Activated CD8-positive, alpha-beta memory T cell treated with anti-CD3 and anti-CD28 coated beads for 24 hours (primary cell): Measurements from ENCODE around the gene NCBP3.
A peak's percentile ranks its signal among the peaks of the same experiment; 100 is the strongest.
"Not testable (repeated sequence)": the region's sequence is repeated elsewhere in the genome, so short reads cannot be mapped to it uniquely, and the experiment has no call there.

ENCODE experiments used
- DNase-seq: peaks from one replicate; pipeline ENCODE4 v3.0.0-alpha.2; 2020

NCBP3 gene

DNA sequence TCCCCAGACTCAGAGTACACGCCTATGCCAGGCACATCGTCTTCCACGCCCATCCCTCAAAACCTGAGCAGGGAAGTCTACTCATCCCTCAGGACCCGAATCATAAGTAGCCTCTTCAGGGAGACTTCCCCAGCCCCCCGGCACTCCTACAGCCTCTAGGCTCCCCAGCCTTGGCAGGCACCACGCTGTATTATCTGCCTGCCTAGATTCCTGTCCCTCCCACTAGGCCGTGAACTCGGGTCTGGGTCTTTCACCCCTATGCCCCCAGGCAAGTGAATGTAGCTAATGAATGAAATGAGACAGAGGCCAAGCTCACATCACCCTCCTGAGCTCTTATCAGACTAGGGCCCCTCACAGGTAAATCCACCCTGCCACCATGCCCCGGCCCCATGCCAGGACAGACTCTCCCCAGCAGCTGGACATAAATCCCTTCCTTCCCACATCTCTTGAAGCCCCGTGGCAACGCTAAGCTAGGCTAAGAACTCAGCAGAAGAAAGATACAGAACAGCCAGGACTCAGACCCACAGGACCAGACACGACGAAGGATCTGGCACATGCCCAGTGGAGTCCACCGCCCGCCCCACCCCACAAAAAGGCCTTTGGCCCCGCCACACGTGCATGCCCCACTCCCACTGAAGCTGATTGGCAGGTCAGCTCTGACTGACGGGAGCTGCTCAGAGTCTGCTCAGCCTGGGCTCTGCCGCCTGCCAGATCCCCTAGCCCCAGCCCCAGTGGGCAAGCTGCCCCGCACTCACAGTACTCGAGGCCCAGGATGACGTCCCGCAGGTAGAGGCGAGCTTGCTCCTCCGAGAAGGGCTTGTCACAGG, 33.8 kb upstream of the NCBP3 start:
- DNase-seq: no peak

GRCh38 chr17:3879186-3879585, 33.1 kb upstream of the NCBP3 start:
- no peak for DNase-seq

DNA sequence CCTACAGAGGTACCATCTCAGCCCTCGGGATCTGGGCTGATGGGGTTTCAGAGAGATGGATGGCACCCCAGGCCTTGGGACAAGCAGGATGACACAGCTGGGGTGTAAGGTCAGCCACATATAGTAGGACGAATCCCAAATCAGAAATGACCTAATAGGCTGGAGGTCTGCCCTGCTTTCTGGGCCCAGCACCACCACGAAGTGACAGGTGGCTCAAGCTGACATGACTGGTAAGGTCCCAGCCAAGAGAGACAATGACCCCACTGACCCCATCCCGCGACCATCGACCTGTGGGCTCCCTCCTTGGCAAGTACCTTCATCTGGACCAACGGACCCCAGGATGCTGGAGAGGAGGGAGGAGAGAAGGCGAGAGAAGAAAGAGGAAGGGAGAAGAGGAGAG, 31.2 kb upstream of the NCBP3 start:
- DNase-seq: no peak

DNA sequence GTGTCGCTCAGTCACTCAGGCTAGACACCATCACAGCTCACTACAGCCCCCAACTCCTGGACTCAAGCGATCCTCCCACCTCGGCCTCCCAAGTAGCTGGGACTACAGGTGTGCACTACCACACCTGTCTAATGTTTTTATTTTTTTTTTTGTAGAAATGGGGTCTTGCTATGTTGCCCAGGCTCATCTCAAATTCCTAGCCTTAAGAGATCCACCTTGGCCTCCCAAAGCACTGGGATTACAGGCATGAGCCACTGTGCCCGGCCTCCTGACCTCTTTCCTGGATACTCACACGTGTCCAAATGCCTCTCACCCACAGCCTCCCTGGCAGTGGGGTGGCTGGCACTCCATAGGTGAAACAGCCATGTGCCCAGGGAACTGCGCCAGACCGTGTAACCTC, 29.3 kb upstream of the NCBP3 start:
- DNase-seq: no peak

DNA sequence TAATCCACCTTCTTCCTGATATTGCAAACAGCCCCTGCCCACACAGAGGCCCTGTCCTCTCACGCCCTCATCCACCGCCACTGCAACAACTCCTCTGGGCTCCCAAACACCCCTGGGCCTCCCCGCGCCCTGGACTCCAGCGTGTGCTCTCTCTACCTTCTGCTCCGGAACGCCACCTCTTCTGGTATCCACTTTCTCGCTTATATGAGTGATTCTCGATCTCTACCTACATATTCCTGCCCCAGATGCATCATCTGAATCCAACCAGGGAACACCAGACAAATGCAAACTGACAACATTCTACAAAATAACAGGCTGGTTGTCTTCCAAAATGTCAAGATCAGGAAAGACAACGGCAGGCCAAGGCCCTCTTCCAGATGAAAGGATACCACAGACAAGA, 27.8 kb upstream of the NCBP3 start:
- no peak for DNase-seq

GRCh38 chr17:3870871-3871306, 24.8 kb upstream of the NCBP3 start:
- DNase-seq: peak; percentile 63

GRCh38 chr17:3867606-3868005, 21.6 kb upstream of the NCBP3 start:
- no peak for DNase-seq

GRCh38 chr17:3867106-3867505, 21.1 kb upstream of the NCBP3 start:
- no peak for DNase-seq

DNA sequence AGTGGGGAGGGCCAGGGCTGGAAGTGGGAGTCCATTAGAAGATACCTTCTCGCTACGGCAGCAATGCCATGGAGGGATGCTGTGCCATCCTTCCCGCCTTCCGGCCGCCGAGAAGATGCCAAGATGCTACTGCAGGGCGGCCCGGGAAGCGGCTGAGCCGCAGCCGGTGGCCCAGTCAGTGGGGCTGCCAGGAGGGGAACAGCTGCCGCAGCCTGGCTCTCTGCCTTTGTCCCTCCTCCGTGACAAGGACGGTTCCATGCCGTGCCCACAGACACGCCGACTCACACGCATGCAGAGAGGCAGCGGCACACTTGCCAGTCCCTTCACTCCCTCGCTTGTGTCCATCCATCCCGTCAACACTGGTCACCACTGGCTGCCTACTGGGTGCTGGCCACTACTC, 20.2 kb upstream of the NCBP3 start:
- DNase-seq: no peak

GRCh38 chr17:3865176-3865575, 19.1 kb upstream of the NCBP3 start:
- no peak for DNase-seq

DNA sequence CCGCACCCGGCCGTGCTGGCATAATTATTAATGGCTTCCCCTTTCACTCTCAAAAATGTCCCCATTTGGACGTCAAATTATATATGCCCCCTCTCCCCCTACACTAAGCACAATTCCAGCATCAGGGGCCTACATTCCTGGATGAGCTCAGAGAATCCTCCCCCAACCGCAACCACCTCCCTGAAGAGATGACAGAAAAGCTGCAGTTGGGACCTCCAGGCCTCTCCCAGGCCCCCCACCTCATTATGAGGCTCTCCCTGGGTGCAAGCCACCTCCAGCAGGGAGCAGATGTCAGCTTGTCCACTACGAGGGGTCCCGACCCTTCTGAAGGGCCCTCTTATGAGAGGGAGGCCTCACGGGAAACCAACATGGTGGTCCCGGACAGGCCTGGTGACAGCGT, 18.5 kb upstream of the NCBP3 start:
- no peak for DNase-seq

DNA sequence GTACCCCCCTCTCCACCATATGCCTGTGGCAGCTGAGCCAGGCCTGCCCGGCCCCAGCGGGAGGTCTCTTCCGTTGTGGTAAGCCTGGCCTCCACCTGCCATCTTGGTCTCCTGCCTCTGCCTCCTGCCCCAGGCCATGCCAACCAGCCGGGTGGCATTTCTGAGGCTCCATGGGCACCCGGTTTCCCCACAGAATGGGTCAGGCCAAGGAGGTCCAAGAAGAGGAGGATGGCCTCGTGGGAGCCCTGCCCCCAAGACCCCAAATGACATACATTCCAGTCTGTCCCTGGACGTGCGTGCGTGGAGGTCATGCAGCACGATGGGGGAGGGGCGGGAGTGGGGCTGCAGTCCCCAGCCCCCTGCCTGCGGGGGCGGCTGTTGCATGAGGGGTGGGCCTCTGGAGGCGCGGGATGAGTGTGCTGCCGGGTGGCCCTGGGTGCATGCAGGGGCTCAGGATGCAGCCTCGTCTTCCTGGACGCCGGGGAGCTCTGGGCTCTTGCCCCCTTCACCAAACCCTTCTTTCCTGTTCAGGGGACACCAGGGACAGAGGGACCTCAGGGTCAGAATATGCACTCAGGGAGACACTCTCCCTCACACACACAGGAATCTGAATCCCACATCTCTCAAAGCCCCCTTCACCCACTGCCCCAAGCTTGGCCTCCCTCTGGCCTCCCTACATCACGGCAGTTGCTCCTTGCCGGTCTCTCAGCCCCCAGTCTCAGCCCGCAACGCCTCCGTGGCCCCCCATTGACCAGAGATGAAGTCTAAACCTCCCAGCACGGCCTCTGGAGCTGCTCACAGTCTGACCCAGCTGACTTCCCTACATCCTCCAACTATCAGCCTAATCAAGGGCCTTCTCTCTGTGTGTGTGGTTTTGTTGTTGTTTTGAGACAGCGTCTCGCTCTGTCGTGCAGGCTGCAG, 16.0 kb upstream of the NCBP3 start:
- DNase-seq: no peak

GRCh38 chr17:3860939-3861700, 15.1 kb upstream of the NCBP3 start:
- no peak for DNase-seq

- DNase-seq: no peak
Measured at GRCh38 chr17:3859940-3860339, 13.9 kb upstream of the NCBP3 start.

DNA sequence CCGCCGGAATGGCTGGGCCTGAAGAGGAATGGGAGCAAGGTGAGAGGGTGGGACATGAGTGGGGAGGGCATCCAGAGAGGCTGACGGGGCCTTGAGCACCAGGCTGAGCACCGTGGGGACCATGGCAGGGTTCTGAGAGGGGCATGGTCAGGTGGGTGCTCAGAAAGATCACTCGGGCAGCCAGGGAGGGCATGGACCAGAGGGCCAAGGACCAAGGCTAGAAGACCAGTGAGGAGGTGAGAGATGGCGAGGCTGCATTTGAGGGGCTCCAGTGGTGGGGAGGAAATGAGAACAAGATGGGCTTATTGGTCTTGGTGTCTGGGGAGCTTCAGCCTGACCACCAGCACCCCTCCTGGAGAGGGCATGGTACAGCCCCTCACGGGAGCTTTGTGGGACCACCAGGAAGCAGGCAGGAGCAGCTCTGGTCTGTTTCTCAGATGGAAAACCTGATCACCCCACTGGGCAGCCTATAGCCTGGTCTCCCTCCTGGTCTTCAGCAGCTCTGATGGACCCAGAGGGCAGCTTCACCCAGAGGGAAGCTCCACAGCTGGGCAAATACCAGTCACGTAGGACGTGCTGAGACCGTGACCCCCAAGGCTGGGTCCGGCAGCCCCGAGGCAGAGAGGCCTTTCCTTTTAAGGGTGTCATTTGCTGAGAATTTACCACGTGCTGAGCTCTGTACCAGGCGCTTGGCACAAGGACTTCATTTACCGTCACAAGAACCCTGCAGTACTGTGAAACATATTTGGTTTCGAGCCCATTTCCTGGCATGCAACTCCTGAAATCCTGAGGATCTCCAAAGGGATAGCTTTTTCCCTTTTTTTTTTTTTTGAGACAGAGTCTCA, 11.4 kb upstream of the NCBP3 start:
- no peak for DNase-seq

DNA sequence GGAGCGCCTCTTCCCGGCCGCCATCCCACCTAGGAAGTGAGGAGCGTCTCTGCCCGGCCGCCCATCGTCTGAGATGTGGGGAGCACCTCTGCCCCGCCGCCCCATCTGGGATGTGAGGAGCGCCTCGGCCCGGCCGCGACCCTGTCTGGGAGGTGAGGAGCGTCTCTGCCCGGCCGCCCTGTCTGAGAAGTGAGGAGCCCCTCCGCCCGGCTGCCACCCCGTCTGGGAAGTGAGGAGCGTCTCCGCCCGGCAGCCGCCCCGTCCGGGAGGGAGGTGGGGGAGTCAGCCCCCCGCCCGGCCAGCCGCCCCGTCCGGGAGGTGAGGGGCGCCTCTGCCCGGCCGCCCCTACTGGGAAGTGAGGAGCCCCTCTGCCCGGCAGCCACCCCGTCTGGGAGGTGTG, 8.2 kb upstream of the NCBP3 start:
- not testable (repeated sequence) for DNase-seq

- DNase-seq: no peak
Measured at GRCh38 chr17:3852561-3852960, 6.5 kb upstream of the NCBP3 start.

DNA sequence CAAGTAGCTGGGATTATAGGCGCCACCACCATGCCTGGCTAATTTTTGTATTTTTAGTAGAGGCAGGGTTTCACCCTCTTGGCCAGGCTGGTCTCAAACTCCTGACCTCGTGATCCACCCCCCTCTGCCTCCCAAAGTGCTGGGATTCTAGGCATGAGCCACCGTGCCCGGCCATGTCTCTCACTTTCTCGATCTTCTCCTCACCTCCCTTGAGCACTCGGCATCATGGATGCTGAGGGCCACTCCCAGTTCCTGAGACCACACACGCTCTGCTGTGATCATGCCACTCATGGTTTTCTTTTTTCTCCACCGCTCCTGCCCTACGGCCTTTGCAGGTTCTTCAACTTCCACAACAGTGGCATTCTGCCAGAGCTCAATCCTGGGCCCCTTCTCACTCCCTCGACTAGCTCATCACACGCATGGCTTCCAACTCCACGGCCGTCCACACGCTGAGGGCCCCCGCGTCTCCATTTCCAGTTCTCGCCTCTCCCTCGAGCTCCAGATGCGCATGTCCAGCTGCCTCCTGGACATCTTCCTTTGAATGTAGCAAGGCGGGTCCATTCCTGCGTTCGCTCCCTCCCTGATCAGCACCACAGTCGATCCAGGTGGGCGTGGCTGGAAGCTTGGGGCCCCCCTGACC, 5.5 kb upstream of the NCBP3 start:
- no peak for DNase-seq

DNA sequence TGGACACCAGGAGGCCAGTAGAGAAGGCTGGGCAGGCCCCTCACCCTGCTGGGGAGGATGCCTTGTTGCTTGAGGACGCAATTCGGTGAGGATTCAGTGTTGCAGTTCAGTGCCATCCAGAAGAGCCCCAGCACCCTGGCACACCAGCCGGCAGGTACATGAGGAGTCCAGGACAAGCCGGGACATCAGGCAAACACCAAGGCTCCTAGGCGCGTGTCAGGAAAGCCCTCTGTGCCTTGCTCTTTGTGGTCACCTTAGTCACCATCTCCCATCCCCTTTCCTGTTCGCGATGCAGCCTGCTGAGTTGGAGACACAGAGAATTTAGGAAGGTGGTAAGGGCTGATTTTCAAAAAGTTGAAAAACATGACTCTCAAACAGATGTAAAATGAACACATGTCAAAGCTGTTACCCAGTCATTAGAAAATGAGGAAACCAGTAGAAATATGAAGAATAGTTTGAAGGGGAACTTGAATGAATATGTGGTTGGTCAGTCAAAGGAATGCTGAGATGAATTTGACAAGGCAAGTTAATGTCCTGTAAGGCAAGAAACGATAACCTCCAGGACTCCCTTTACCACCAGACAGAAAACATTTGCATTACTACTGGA, 2.3 kb upstream of the NCBP3 start:
- no peak for DNase-seq

GRCh38 chr17:3847165-3847670, 1.2 kb upstream of the NCBP3 start:
- no peak for DNase-seq
